Measurements from ENCODE around the gene HBS1L. TPM values are rescaled to one million over a fixed set of nuclear protein-coding genes. Genes with fewer than 3 reads are reported as not detected.

The HBS1L gene
- total and polyA plus RNA-seq, 9 of the 15 experiments (the other 6 are each of a cell fraction or from before 2014, with no cell fraction given) = 101 to 199 (median 145) TPM

DNA sequence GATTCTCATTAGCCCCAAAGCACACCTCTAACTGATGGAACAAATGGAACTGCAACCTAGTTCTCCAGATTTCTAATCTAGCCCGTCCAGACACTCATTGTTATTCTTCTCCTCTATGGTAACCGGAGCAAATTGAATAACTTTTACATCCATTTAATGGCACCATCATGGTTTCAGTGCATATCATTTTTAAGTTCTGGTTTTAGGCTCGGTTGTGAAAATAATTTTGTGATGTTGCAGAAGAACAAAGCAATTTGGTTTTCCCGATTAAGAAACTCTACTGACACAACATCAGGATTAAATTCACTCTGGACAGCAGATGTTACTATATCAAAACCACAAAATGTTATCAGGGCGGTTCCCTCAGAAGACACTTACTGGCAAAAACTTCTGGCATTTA is 42.5 kb upstream of the HBS1L start (continued):
- TF ChIP-seq, protein P1, sequence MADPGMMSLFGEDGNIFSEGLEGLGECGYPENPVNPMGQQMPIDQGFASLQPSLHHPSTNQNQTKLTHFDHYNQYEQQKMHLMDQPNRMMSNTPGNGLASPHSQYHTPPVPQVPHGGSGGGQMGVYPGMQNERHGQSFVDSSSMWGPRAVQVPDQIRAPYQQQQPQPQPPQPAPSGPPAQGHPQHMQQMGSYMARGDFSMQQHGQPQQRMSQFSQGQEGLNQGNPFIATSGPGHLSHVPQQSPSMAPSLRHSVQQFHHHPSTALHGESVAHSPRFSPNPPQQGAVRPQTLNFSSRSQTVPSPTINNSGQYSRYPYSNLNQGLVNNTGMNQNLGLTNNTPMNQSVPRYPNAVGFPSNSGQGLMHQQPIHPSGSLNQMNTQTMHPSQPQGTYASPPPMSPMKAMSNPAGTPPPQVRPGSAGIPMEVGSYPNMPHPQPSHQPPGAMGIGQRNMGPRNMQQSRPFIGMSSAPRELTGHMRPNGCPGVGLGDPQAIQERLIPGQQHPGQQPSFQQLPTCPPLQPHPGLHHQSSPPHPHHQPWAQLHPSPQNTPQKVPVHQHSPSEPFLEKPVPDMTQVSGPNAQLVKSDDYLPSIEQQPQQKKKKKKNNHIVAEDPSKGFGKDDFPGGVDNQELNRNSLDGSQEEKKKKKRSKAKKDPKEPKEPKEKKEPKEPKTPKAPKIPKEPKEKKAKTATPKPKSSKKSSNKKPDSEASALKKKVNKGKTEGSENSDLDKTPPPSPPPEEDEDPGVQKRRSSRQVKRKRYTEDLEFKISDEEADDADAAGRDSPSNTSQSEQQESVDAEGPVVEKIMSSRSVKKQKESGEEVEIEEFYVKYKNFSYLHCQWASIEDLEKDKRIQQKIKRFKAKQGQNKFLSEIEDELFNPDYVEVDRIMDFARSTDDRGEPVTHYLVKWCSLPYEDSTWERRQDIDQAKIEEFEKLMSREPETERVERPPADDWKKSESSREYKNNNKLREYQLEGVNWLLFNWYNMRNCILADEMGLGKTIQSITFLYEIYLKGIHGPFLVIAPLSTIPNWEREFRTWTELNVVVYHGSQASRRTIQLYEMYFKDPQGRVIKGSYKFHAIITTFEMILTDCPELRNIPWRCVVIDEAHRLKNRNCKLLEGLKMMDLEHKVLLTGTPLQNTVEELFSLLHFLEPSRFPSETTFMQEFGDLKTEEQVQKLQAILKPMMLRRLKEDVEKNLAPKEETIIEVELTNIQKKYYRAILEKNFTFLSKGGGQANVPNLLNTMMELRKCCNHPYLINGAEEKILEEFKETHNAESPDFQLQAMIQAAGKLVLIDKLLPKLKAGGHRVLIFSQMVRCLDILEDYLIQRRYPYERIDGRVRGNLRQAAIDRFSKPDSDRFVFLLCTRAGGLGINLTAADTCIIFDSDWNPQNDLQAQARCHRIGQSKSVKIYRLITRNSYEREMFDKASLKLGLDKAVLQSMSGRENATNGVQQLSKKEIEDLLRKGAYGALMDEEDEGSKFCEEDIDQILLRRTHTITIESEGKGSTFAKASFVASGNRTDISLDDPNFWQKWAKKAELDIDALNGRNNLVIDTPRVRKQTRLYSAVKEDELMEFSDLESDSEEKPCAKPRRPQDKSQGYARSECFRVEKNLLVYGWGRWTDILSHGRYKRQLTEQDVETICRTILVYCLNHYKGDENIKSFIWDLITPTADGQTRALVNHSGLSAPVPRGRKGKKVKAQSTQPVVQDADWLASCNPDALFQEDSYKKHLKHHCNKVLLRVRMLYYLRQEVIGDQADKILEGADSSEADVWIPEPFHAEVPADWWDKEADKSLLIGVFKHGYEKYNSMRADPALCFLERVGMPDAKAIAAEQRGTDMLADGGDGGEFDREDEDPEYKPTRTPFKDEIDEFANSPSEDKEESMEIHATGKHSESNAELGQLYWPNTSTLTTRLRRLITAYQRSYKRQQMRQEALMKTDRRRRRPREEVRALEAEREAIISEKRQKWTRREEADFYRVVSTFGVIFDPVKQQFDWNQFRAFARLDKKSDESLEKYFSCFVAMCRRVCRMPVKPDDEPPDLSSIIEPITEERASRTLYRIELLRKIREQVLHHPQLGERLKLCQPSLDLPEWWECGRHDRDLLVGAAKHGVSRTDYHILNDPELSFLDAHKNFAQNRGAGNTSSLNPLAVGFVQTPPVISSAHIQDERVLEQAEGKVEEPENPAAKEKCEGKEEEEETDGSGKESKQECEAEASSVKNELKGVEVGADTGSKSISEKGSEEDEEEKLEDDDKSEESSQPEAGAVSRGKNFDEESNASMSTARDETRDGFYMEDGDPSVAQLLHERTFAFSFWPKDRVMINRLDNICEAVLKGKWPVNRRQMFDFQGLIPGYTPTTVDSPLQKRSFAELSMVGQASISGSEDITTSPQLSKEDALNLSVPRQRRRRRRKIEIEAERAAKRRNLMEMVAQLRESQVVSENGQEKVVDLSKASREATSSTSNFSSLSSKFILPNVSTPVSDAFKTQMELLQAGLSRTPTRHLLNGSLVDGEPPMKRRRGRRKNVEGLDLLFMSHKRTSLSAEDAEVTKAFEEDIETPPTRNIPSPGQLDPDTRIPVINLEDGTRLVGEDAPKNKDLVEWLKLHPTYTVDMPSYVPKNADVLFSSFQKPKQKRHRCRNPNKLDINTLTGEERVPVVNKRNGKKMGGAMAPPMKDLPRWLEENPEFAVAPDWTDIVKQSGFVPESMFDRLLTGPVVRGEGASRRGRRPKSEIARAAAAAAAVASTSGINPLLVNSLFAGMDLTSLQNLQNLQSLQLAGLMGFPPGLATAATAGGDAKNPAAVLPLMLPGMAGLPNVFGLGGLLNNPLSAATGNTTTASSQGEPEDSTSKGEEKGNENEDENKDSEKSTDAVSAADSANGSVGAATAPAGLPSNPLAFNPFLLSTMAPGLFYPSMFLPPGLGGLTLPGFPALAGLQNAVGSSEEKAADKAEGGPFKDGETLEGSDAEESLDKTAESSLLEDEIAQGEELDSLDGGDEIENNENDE (IDR thresholded peaks at IDR 0.05; ENCODE audit: low read depth, low read length) = no peak
- TF ChIP-seq CCNT2 (IDR thresholded peaks at IDR 0.05; ENCODE audit: borderline replicate concordance, extremely low read depth, insufficient read length, low read depth, low read length) (peak; percentile 31), SOX6 (IDR thresholded peaks at IDR 0.05) (peak; percentile 92), TAF7 (tag; IDR thresholded peaks at IDR 0.05) (no peak), GATAD2A (IDR thresholded peaks at IDR 0.05) (no peak), ZNF586 (CRISPR knock-in tag; conservative IDR thresholded peaks at IDR 0.05) (no peak), BCL6 (CRISPR knock-in tag; IDR thresholded peaks at IDR 0.05) (no peak)
- TF ChIP-seq, protein P2, sequence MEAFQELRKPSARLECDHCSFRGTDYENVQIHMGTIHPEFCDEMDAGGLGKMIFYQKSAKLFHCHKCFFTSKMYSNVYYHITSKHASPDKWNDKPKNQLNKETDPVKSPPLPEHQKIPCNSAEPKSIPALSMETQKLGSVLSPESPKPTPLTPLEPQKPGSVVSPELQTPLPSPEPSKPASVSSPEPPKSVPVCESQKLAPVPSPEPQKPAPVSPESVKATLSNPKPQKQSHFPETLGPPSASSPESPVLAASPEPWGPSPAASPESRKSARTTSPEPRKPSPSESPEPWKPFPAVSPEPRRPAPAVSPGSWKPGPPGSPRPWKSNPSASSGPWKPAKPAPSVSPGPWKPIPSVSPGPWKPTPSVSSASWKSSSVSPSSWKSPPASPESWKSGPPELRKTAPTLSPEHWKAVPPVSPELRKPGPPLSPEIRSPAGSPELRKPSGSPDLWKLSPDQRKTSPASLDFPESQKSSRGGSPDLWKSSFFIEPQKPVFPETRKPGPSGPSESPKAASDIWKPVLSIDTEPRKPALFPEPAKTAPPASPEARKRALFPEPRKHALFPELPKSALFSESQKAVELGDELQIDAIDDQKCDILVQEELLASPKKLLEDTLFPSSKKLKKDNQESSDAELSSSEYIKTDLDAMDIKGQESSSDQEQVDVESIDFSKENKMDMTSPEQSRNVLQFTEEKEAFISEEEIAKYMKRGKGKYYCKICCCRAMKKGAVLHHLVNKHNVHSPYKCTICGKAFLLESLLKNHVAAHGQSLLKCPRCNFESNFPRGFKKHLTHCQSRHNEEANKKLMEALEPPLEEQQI (IDR thresholded peaks at IDR 0.05) = 0 out of 2 replicates have a peak, but pooled peaks have one; percentile 28
- TF ChIP-seq, protein P3, sequence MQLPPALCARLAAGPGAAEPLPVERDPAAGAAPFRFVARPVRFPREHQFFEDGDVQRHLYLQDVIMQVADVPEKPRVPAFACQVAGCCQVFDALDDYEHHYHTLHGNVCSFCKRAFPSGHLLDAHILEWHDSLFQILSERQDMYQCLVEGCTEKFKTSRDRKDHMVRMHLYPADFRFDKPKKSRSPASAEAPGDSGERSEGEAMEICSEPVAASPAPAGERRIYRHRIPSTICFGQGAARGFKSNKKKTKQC (CRISPR knock-in tag; IDR thresholded peaks at IDR 0.05) = no peak
- TF ChIP-seq, protein P4, sequence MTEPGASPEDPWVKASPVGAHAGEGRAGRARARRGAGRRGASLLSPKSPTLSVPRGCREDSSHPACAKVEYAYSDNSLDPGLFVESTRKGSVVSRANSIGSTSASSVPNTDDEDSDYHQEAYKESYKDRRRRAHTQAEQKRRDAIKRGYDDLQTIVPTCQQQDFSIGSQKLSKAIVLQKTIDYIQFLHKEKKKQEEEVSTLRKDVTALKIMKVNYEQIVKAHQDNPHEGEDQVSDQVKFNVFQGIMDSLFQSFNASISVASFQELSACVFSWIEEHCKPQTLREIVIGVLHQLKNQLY (CRISPR knock-in tag; conservative IDR thresholded peaks at IDR 0.05) = no peak
- TF ChIP-seq, protein P5, sequence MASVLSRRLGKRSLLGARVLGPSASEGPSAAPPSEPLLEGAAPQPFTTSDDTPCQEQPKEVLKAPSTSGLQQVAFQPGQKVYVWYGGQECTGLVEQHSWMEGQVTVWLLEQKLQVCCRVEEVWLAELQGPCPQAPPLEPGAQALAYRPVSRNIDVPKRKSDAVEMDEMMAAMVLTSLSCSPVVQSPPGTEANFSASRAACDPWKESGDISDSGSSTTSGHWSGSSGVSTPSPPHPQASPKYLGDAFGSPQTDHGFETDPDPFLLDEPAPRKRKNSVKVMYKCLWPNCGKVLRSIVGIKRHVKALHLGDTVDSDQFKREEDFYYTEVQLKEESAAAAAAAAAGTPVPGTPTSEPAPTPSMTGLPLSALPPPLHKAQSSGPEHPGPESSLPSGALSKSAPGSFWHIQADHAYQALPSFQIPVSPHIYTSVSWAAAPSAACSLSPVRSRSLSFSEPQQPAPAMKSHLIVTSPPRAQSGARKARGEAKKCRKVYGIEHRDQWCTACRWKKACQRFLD (CRISPR knock-in tag; IDR thresholded peaks at IDR 0.05) = 0 out of 2 replicates have a peak, but pooled peaks have one; percentile 15
